Liver (tissue), 9 donors: Measurements from ENCODE around the gene IDE. TPM values are rescaled to one million over a fixed set of nuclear protein-coding genes. Genes with fewer than 3 reads are reported as not detected.

Source experiments
- DNase-seq: peaks from one replicate; pipeline ENCODE4 v3.0.0-alpha.2; 2017; ENCODE audit warnings: low spot score
- H3K27ac ChIP-seq, 2 donors: one replicate each; pipeline ENCODE4 v1.7.0; 2013; ENCODE audit warnings: inconsistent platforms in 2 of 2, low read length in 2 of 2, control low read depth in 1 of 2, low read depth in 1 of 2, mild to moderate bottlenecking in 1 of 2
- H3K27me3 ChIP-seq, 4 donors: one replicate each; pipeline versions ENCODE4 v1.6.1 to v1.7.0; 2013; ENCODE audit warnings: low read length in 3 of 4, inconsistent platforms in 1 of 4, mild to moderate bottlenecking in 1 of 4, moderate library complexity in 1 of 4; ENCODE audit not compliant: control insufficient read depth in 4 of 4, insufficient read depth in 4 of 4
- H3K36me3 ChIP-seq, 4 donors: one replicate each; pipeline versions ENCODE4 v1.6.1 to v1.7.0; 2013; ENCODE audit warnings: low read length in 3 of 4, mild to moderate bottlenecking in 3 of 4, low read depth in 1 of 4, moderate library complexity in 1 of 4; ENCODE audit not compliant: control insufficient read depth in 4 of 4, insufficient read depth in 3 of 4
- H3K4me1 ChIP-seq, 4 donors: one replicate each; pipeline versions ENCODE4 v1.6.1 to v1.7.0; 2013; ENCODE audit warnings: low read length in 3 of 4, mild to moderate bottlenecking in 3 of 4, moderate library complexity in 1 of 4; ENCODE audit not compliant: control insufficient read depth in 4 of 4, insufficient read depth in 4 of 4
- H3K4me3 ChIP-seq, 3 donors: one replicate each; pipeline versions ENCODE4 v1.6.1 to v1.7.0; 2013; ENCODE audit warnings: low read length in 3 of 3, control low read depth in 1 of 3, low read depth in 1 of 3, mild to moderate bottlenecking in 1 of 3
- H3K9ac ChIP-seq, 2 donors: one replicate each; pipeline ENCODE4 v1.7.0; 2013; ENCODE audit warnings: low read length in 2 of 2, mild to moderate bottlenecking in 2 of 2, moderate library complexity in 2 of 2, control low read depth in 1 of 2, low read depth in 1 of 2
- H3K9me3 ChIP-seq, 4 donors: one replicate each; pipeline versions ENCODE4 v1.6.1 to v1.7.0; 2013; ENCODE audit warnings: low read length in 3 of 4; ENCODE audit not compliant: control insufficient read depth in 4 of 4
- EGR1 ChIP-seq, 2 donors: IDR thresholded peaks; 2 replicates each; pipeline ENCODE4 v1.6.1; 2016 to 2018; ENCODE audit warnings: antibody characterized with exemption in 2 of 2, low read depth in 2 of 2
- FOXA1 ChIP-seq: IDR thresholded peaks from 2 replicates; pipeline ENCODE4 v1.6.1; 2016; ENCODE audit warnings: antibody characterized with exemption
- FOXA2 ChIP-seq: IDR thresholded peaks from 2 replicates; pipeline ENCODE4 v1.6.1; 2016; ENCODE audit warnings: antibody characterized with exemption
- GABPA ChIP-seq, 2 donors: IDR thresholded peaks in 1 of 2; conservative IDR thresholded peaks in 1 of 2; 2 replicates each; pipeline ENCODE4 v1.6.1; 2016; ENCODE audit warnings: antibody characterized with exemption in 2 of 2, mild to moderate bottlenecking in 1 of 2, moderate library complexity in 1 of 2
- HNF4G ChIP-seq: IDR thresholded peaks from 2 replicates; pipeline ENCODE4 v1.6.1; 2016; ENCODE audit warnings: antibody characterized with exemption
- JUND ChIP-seq, 2 donors: IDR thresholded peaks; 2 replicates each; pipeline ENCODE4 v1.6.1; 2016; ENCODE audit warnings: antibody characterized with exemption in 2 of 2
- NR2F2 ChIP-seq: IDR thresholded peaks from 2 replicates; pipeline ENCODE4 v1.6.1; 2016; ENCODE audit warnings: antibody characterized with exemption
- RXRA ChIP-seq, 2 donors: IDR thresholded peaks; 2 replicates each; pipeline ENCODE4 v1.6.1; 2017 to 2018; ENCODE audit warnings: antibody characterized with exemption in 2 of 2, mild to moderate bottlenecking in 1 of 2
- SP1 ChIP-seq: IDR thresholded peaks from 2 replicates; pipeline ENCODE4 v1.6.1; 2018; ENCODE audit warnings: antibody characterized with exemption, mild to moderate bottlenecking
- WGBS: extraction: QIAGEN DNeasy Blood & Tissue Kit; methylation state at CpG from one replicate; pipeline ENCODE4 v1.1.7; 2013; 5-methylcytosine and 5-hydroxymethylcytosine counted together
- polyA plus RNA-seq, 2 donors: library from polyadenylated mRNA; stranded (reverse) in 1 of 2; unstranded in 1 of 2; fragments of 200-250 nt in 1 of 2; fragments of >200 nt in 1 of 2; fragmentation: Nextera tagmentation in 1 of 2; extraction: Ambion mirVana in 1 of 2; gene quantifications; one replicate each; pipeline versions ENCODE4 v1.2.1 to v1.2.3, GENCODE V29; 2013 to 2015
- total RNA-seq, 2 donors: library from RNA; depleted of rRNA; stranded (reverse); fragments of >200 nt; gene quantifications; one replicate each; pipeline ENCODE4 v1.2.3, GENCODE V29; 2014
- TF ChIP-seq, protein P1 (sequence below): IDR thresholded peaks from 2 replicates; pipeline ENCODE4 v1.6.1; 2016; ENCODE audit warnings: antibody characterized with exemption, mild to moderate bottlenecking
- TF ChIP-seq, protein P2 (sequence below): IDR thresholded peaks from 2 replicates; pipeline ENCODE4 v1.6.1; 2016; ENCODE audit warnings: antibody characterized with exemption
- TF ChIP-seq, protein P3 (sequence below): IDR thresholded peaks from 2 replicates; pipeline ENCODE4 v1.6.1; 2016; ENCODE audit warnings: antibody characterized with exemption
- TF ChIP-seq, protein P4 (sequence below): fragments of 150-350 bp; IDR thresholded peaks from 2 replicates; pipeline ENCODE4 v1.5.1; 2017; ENCODE audit warnings: improper control_type of control experiment, low read depth, low read length; ENCODE audit not compliant: missing input control
- donor health status: healthy.
- donor health status: healthy.
- donor health status: healthy.
- donor health status: healthy.
- donor health status: healthy.

IDE gene
- total and polyA plus RNA-seq, 4 donors, result 9.4 to 31.3 (median 15.3) TPM

GRCh38 chr10:92490387-92490786 lies 83.5 kb downstream of the IDE start (continued):
- TF ChIP-seq, protein P1, sequence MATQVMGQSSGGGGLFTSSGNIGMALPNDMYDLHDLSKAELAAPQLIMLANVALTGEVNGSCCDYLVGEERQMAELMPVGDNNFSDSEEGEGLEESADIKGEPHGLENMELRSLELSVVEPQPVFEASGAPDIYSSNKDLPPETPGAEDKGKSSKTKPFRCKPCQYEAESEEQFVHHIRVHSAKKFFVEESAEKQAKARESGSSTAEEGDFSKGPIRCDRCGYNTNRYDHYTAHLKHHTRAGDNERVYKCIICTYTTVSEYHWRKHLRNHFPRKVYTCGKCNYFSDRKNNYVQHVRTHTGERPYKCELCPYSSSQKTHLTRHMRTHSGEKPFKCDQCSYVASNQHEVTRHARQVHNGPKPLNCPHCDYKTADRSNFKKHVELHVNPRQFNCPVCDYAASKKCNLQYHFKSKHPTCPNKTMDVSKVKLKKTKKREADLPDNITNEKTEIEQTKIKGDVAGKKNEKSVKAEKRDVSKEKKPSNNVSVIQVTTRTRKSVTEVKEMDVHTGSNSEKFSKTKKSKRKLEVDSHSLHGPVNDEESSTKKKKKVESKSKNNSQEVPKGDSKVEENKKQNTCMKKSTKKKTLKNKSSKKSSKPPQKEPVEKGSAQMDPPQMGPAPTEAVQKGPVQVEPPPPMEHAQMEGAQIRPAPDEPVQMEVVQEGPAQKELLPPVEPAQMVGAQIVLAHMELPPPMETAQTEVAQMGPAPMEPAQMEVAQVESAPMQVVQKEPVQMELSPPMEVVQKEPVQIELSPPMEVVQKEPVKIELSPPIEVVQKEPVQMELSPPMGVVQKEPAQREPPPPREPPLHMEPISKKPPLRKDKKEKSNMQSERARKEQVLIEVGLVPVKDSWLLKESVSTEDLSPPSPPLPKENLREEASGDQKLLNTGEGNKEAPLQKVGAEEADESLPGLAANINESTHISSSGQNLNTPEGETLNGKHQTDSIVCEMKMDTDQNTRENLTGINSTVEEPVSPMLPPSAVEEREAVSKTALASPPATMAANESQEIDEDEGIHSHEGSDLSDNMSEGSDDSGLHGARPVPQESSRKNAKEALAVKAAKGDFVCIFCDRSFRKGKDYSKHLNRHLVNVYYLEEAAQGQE, result no peak
- TF ChIP-seq, protein P2, sequence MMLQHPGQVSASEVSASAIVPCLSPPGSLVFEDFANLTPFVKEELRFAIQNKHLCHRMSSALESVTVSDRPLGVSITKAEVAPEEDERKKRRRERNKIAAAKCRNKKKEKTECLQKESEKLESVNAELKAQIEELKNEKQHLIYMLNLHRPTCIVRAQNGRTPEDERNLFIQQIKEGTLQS, result no peak

GRCh38 chr10:92486637-92487036 lies 87.3 kb downstream of the IDE start:
- H3K36me3 ChIP-seq, result peaks cover 13 to 61% (median 32%) of the 10 kb centered on the region in 4 donors
- no peaks in the 10 kb centered on the region for H3K4me1 ChIP-seq
- no peak overlapping the region for H3K4me3 ChIP-seq
- TF ChIP-seq FOXA1 (no peak), GABPA (IDR thresholded peaks at IDR 0.05 in 1 of 2, conservative IDR thresholded peaks at IDR 0.05 in 1 of 2) (no peak), EGR1 (IDR thresholded peaks at IDR 0.05; ENCODE audit: low read depth in 2 of 2) (no peak), NR2F2 (no peak), SP1 (no peak)
- TF ChIP-seq, protein P1, result no peak
- no peaks in the 10 kb centered on the region for H3K9me3 ChIP-seq
- no peak overlapping the region for H3K27ac ChIP-seq
- no peaks in the 10 kb centered on the region for H3K27me3 ChIP-seq
- no peak overlapping the region for H3K9ac ChIP-seq
- DNase-seq, result no peak

DNA sequence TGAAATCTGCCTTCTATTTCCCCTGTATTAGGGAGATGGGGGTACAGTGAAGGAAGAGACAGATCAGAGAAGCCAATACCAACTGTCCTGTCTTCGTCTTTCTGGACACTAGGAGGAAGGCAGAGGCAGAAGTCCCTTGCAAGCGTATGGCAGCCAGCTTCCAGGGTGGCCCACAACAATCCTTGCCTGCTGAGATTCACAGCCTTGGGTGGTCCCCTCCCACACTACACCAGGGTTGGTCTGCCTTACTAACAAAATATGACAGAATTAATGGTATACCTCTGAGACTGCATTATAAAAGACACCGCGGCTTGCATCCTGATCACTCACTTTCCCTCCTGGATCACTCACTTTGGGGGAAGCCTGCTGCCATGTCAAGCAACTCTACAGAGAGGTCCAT lies 90.4 kb downstream of the IDE start:
- TF ChIP-seq GABPA (IDR thresholded peaks at IDR 0.05 in 1 of 2, conservative IDR thresholded peaks at IDR 0.05 in 1 of 2) (no peak), EGR1 (IDR thresholded peaks at IDR 0.05; ENCODE audit: low read depth in 2 of 2) (no peak), HNF4G (no peak), JUND (IDR thresholded peaks at IDR 0.05) (no peak), FOXA2 (no peak), FOXA1 (no peak), SP1 (no peak), RXRA (IDR thresholded peaks at IDR 0.05) (no peak)
- TF ChIP-seq, protein P2, result no peak
- TF ChIP-seq, protein P3, sequence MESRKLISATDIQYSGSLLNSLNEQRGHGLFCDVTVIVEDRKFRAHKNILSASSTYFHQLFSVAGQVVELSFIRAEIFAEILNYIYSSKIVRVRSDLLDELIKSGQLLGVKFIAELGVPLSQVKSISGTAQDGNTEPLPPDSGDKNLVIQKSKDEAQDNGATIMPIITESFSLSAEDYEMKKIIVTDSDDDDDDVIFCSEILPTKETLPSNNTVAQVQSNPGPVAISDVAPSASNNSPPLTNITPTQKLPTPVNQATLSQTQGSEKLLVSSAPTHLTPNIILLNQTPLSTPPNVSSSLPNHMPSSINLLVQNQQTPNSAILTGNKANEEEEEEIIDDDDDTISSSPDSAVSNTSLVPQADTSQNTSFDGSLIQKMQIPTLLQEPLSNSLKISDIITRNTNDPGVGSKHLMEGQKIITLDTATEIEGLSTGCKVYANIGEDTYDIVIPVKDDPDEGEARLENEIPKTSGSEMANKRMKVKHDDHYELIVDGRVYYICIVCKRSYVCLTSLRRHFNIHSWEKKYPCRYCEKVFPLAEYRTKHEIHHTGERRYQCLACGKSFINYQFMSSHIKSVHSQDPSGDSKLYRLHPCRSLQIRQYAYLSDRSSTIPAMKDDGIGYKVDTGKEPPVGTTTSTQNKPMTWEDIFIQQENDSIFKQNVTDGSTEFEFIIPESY, result no peak
- TF ChIP-seq, protein P4, sequence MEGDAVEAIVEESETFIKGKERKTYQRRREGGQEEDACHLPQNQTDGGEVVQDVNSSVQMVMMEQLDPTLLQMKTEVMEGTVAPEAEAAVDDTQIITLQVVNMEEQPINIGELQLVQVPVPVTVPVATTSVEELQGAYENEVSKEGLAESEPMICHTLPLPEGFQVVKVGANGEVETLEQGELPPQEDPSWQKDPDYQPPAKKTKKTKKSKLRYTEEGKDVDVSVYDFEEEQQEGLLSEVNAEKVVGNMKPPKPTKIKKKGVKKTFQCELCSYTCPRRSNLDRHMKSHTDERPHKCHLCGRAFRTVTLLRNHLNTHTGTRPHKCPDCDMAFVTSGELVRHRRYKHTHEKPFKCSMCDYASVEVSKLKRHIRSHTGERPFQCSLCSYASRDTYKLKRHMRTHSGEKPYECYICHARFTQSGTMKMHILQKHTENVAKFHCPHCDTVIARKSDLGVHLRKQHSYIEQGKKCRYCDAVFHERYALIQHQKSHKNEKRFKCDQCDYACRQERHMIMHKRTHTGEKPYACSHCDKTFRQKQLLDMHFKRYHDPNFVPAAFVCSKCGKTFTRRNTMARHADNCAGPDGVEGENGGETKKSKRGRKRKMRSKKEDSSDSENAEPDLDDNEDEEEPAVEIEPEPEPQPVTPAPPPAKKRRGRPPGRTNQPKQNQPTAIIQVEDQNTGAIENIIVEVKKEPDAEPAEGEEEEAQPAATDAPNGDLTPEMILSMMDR, result no peak
- no peaks in the 10 kb centered on the region for H3K4me1 ChIP-seq

More for the DNA sequence above, 90.4 kb downstream of the IDE start:
- Histone ChIP-seq H3K9me3 (no peaks in the 10 kb centered on the region), H3K36me3 (peaks cover 13 to 58% (median 43%) of the 10 kb centered on the region in 4 donors), H3K27me3 (no peaks in the 10 kb centered on the region), H3K4me3 (no peak overlapping the region), H3K27ac (no peak overlapping the region), H3K9ac (no peak overlapping the region)
- DNase-seq, result no peak
- WGBS, result 97% methylated on average over 4 of the region's 4 CpGs
